Astrocyte (in vitro differentiated cells and primary cell): Measurements from ENCODE around the gene NPTX2. TPM values are rescaled to one million over a fixed set of nuclear protein-coding genes. Genes with fewer than 3 reads are reported as not detected.

Experiments used
- DNase-seq: peaks from one replicate; pipeline ENCODE4 v3.0.0-alpha.2; 2010; ENCODE audit warnings: low read depth
- FAIRE-seq: peaks from 2 replicates; lab custom pipeline; 2011; peaks lifted over from hg19 to GRCh38; lab: Jason Lieb, UNC
- H2AFZ ChIP-seq: 2 replicates; pipeline ENCODE4 v1.6.0; 2012; ENCODE audit warnings: low read depth, low read length, inconsistent platforms
- H3K27ac ChIP-seq: 2 replicates; pipeline ENCODE4 v1.5.1; 2011; ENCODE audit warnings: low read depth, low read length, inconsistent platforms
- H3K27me3 ChIP-seq: 2 replicates; pipeline ENCODE4 v1.6.0; 2011; ENCODE audit warnings: low read length, inconsistent platforms; ENCODE audit not compliant: insufficient read depth
- H3K36me3 ChIP-seq: 2 replicates; pipeline ENCODE4 v1.5.1; 2011; ENCODE audit warnings: low read length, inconsistent platforms; ENCODE audit not compliant: insufficient read depth
- H3K4me1 ChIP-seq: 2 replicates; pipeline ENCODE4 v1.5.1; 2011; ENCODE audit warnings: low read length, inconsistent platforms; ENCODE audit not compliant: insufficient read depth
- H3K4me2 ChIP-seq: 2 replicates; pipeline ENCODE4 v1.6.0; 2012; ENCODE audit warnings: low read length, inconsistent platforms
- H3K4me3 ChIP-seq: 2 replicates; pipeline ENCODE4 v1.5.1; 2011; ENCODE audit warnings: low read depth, mild to moderate bottlenecking, low read length, inconsistent platforms; ENCODE audit not compliant: insufficient read depth
- H3K79me2 ChIP-seq: 2 replicates; pipeline ENCODE4 v1.6.0; 2012; ENCODE audit warnings: mild to moderate bottlenecking, low read length, inconsistent platforms; ENCODE audit not compliant: insufficient read depth
- H3K9ac ChIP-seq: 2 replicates; pipeline ENCODE4 v1.6.0; 2012; ENCODE audit warnings: mild to moderate bottlenecking, low read length, inconsistent platforms
- H3K9me3 ChIP-seq: 2 replicates; pipeline ENCODE4 v1.5.1; 2012; ENCODE audit warnings: low read depth, mild to moderate bottlenecking, low read length, inconsistent platforms; ENCODE audit not compliant: insufficient read depth
- H4K20me1 ChIP-seq: 2 replicates; pipeline ENCODE4 v1.6.0; 2012; ENCODE audit warnings: low read length, inconsistent platforms; ENCODE audit not compliant: insufficient read depth
- H3K27ac Mint-ChIP-seq: one replicate; pipeline ENCODE4 v1.8.0; 2021; ENCODE audit warnings: mild to moderate bottlenecking, mixed read lengths; ENCODE audit not compliant: unreplicated experiment
- H3K27me3 Mint-ChIP-seq: one replicate; pipeline ENCODE4 v1.8.0; 2021; ENCODE audit warnings: low read depth, mixed read lengths; ENCODE audit not compliant: unreplicated experiment
- H3K36me3 Mint-ChIP-seq: one replicate; pipeline ENCODE4 v1.8.0; 2021; ENCODE audit warnings: low read depth, mixed read lengths; ENCODE audit not compliant: unreplicated experiment
- H3K4me1 Mint-ChIP-seq: one replicate; pipeline ENCODE4 v1.8.0; 2021; ENCODE audit warnings: low read depth, mixed read lengths; ENCODE audit not compliant: unreplicated experiment
- H3K4me3 Mint-ChIP-seq: one replicate; pipeline ENCODE4 v1.8.0; 2021; ENCODE audit warnings: mild to moderate bottlenecking, moderate library complexity, mixed read lengths; ENCODE audit not compliant: unreplicated experiment
- H3K9me3 Mint-ChIP-seq: one replicate; pipeline ENCODE4 v1.8.0; 2021; ENCODE audit warnings: mild to moderate bottlenecking, mixed read lengths; ENCODE audit not compliant: unreplicated experiment
- CTCF ChIP-seq: IDR thresholded peaks from 2 replicates; pipeline ENCODE4 v1.5.1; 2011; ENCODE audit warnings: low read depth, mild to moderate bottlenecking, inconsistent platforms, low read length, moderate library complexity; ENCODE audit not compliant: insufficient read depth
- EZH2 ChIP-seq: IDR thresholded peaks from 2 replicates; pipeline ENCODE4 v1.6.1; 2012; ENCODE audit warnings: mild to moderate bottlenecking, low read length, inconsistent platforms; ENCODE audit not compliant: insufficient read depth
- total RNA-seq: library from RNA; stranded (reverse); gene quantifications from 2 replicates; pipeline ENCODE4 v1.2.1, GENCODE V29; 2021

Gene NPTX2
- total RNA-seq, 1 donor from 2014 or later, result 2.4 TPM

GRCh38 chr7:98678215-98678614 lies 61.1 kb downstream of the NPTX2 start:
- FAIRE-seq, result no peak
- peaks cover 29% of the 10 kb centered on the region for H3K27me3 Mint-ChIP-seq

More at GRCh38 chr7:98678215-98678614, 61.1 kb downstream of the NPTX2 start:
- DNase-seq, result no peak
- Histone ChIP-seq H4K20me1 (no peaks in the 10 kb centered on the region), H3K36me3 (no peaks in the 10 kb centered on the region), H3K79me2 (no peaks in the 10 kb centered on the region), H3K9me3 (peaks cover 2% of the 10 kb centered on the region), H3K4me2 (no peak overlapping the region), H3K27me3 (no peaks in the 10 kb centered on the region), H3K4me3 (no peak overlapping the region), H3K9ac (no peak overlapping the region), H3K4me1 (no peaks in the 10 kb centered on the region), H2AFZ (no peak overlapping the region), H3K27ac (no peak overlapping the region)
- Mint-ChIP-seq H3K9me3 (peaks cover 6% of the 10 kb centered on the region), H3K27ac (no peak overlapping the region), H3K4me1 (no peaks in the 10 kb centered on the region), H3K4me3 (no peak overlapping the region), H3K36me3 (no peaks in the 10 kb centered on the region)
- TF ChIP-seq EZH2 (no peak), CTCF (no peak)

Other genes starting within 250 kb of the NPTX2 start
- gene BAIAP2L1, start 216.2 kb upstream of the NPTX2 start, total RNA-seq, result 20.4 and 21.6 TPM in 2 replicates